ENCODE measurements around the gene C1QTNF2.

DNA sequence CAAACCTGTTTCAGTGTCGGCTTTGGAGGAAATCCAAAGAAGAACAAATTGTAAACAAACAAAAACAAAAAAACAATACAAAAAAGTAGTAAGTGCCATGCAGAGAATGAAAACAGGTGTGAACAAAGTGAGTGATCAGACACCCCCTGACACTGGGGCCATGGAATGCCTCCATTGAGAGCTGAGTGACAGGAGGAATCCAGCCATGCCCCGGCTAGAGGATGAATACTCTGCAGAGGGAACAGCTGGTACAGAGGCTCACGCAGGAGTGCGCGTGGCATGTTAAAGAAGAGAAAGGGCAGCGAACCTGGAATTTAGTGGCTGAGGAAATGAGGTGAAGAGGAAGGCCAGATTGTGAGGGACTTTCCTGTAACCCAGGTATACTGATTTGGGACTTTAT, 42.6 kb downstream of the C1QTNF2 start:
- TF ChIP-seq POLR2A (IDR thresholded peaks at IDR 0.05) (no peak), CTCF (IDR thresholded peaks at IDR 0.05 in 4 of 5, conservative IDR thresholded peaks at IDR 0.05 in 1 of 5) (no peak)

Measured in gastrocnemius medialis (tissue), 4 donors.